NB4 (cell line): ENCODE data around the gene OR10A2.
"Not testable (repeated sequence)": the region's sequence is repeated elsewhere in the genome, so short reads cannot be mapped to it uniquely, and the experiment has no call there.

ENCODE experiments used
- DNase-seq: peaks from one replicate; pipeline ENCODE4 v3.0.0; 2010; ENCODE audit warnings: low read depth
- H3K4me3 ChIP-seq: one replicate; pipeline ENCODE4 v1.5.1; 2011; ENCODE audit warnings: mild to moderate bottlenecking, low read depth, low read length, moderate library complexity
- MYC ChIP-seq: IDR thresholded peaks from 2 replicates; pipeline ENCODE4 v1.6.1; 2011; ENCODE audit warnings: low read depth, low read length
- POLR2A ChIP-seq: IDR thresholded peaks from 2 replicates; pipeline ENCODE4 v1.6.1; 2011; ENCODE audit warnings: mild to moderate bottlenecking; ENCODE audit not compliant: insufficient read length; ENCODE audit errors: extremely low read depth
- TF ChIP-seq, protein P1 (sequence below): IDR thresholded peaks from one replicate; pipeline ENCODE4 v1.5.1; 2012; ENCODE audit warnings: low read depth, low read length
- TF ChIP-seq, protein P2 (sequence below): IDR thresholded peaks from 2 replicates; pipeline ENCODE4 v1.6.1; 2011; ENCODE audit warnings: low read depth, low read length

Gene OR10A2

DNA sequence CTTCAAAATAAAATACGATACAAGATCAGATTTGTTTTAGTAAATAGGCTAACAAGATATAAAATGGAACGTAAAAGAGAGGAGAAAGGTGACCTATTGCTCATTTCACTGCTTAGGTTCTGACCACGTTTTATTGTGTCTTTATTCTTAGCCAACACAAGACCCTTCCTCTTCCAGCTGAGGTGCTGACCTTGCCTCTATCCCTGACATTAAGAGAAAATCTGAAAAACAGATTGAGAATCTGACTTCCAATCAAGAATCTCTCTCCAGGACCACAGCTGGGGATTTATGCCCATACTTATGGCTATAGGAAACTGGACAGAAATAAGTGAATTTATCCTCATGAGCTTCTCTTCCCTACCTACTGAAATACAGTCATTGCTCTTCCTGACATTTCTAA lies 17.5 kb upstream of the OR10A2 start, which contains the start of gene OR10A5:
TSS of gene OR10A5 (plus strand) at position 301 of the 400 bp plus-strand sequence. CDS start at position 301, 0 bp downstream.
- TF ChIP-seq, protein P1, sequence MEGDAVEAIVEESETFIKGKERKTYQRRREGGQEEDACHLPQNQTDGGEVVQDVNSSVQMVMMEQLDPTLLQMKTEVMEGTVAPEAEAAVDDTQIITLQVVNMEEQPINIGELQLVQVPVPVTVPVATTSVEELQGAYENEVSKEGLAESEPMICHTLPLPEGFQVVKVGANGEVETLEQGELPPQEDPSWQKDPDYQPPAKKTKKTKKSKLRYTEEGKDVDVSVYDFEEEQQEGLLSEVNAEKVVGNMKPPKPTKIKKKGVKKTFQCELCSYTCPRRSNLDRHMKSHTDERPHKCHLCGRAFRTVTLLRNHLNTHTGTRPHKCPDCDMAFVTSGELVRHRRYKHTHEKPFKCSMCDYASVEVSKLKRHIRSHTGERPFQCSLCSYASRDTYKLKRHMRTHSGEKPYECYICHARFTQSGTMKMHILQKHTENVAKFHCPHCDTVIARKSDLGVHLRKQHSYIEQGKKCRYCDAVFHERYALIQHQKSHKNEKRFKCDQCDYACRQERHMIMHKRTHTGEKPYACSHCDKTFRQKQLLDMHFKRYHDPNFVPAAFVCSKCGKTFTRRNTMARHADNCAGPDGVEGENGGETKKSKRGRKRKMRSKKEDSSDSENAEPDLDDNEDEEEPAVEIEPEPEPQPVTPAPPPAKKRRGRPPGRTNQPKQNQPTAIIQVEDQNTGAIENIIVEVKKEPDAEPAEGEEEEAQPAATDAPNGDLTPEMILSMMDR, result no peak
- TF ChIP-seq MYC, result no peak
- TF ChIP-seq, protein P2, sequence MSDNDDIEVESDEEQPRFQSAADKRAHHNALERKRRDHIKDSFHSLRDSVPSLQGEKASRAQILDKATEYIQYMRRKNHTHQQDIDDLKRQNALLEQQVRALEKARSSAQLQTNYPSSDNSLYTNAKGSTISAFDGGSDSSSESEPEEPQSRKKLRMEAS, result no peak
- no peak for TF ChIP-seq POLR2A
- no peak for DNase-seq
- H3K4me3 ChIP-seq, result no peak within 1 kb of the TSS

DNA sequence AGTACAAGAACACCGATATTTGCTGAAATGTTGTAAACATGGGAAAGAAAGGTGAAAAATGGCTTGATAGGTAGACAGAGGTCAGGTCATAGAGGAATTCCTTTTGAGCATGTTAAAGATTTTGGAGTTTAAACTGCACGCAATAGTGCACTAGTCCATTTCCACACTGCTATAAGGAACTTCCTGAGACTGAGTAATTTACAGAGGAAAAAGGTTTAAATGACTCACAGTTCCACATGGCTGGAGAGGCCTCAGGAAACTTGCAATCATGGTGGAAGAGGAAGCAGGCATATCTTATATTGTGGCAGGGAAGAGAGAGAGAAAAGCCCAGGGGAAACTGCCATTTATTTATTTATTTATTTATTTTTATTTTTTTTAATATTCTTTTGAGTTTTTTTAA lies 12.3 kb upstream of the OR10A2 start:
- H3K4me3 ChIP-seq, result no peak overlapping the region
- TF ChIP-seq POLR2A, result no peak
- no peak for DNase-seq

DNA sequence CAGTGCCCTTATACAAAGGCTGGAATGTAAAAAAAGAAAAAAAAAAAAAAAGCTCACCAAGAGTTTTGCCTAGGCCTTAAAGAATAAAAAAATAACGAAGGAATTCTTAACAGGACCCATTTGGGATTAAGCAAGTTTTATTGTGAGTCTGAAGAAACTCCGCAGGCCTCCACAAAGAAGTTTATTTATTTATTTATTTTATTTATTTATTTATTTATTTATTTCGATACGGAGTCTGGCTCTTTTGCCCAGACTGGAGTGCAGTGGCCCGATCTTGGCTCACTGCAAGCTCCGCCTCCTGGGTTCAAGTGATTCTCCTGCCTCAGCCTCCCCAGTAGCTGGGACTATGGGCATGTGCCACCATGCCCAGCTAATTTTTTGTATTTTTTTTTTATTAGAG lies 8.1 kb upstream of the OR10A2 start:
- not testable (repeated sequence) for DNase-seq, H3K4me3 ChIP-seq

DNA sequence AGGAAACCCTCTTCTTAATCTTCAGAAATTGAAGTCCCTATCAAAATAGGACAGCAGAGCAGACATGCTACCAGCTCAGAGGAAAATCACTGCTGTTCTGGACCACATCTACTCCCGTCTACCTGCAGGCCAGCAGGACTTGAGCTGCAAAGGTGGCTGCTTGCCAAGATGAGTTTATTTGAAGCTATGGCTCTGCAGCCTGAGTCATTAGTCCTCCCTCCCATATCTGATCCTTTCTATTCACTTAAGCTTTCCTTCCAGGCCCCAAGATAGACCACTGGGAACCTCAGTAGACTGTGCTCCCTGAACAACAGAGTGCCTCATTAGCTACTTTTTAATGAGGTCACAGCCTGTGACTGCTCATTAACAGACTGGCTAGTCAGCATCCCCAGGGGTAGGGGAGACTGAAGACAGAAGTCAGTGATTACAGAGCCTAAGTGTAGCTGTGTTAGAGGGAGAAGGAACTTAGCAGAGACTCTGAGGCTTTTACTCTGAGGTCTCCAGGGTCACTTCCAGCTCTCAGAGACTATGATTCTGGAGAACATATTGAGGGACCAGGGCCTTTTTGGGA lies 6.8 kb upstream of the OR10A2 start:
- TF ChIP-seq MYC (no peak), POLR2A (no peak)
- TF ChIP-seq, protein P2, result no peak
- TF ChIP-seq, protein P1, result no peak
- H3K4me3 ChIP-seq, result no peak overlapping the region
- no peak for DNase-seq

DNA sequence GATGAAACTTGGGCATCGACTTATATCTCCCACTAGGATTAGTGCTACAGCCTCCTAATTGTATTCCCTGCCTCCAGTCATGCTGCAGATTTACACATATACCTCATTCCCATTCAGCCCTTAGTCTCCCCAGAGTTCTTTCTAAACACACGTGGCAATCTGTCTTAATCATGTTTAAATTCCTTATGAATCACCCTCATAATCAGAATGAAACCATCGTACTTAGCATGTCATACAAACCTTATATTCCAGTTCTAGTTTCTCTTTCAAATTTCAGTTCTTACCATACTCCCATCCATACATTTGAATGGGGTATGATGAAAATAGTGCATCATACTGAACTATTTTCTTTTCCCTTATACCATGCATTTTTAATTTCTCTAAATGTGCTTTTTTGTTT lies 6.0 kb upstream of the OR10A2 start:
- no peak for DNase-seq
- no peak for TF ChIP-seq MYC
- no peak for TF ChIP-seq POLR2A
- TF ChIP-seq, protein P1, result no peak
- TF ChIP-seq, protein P2, result no peak
- no peak overlapping the region for H3K4me3 ChIP-seq

DNA sequence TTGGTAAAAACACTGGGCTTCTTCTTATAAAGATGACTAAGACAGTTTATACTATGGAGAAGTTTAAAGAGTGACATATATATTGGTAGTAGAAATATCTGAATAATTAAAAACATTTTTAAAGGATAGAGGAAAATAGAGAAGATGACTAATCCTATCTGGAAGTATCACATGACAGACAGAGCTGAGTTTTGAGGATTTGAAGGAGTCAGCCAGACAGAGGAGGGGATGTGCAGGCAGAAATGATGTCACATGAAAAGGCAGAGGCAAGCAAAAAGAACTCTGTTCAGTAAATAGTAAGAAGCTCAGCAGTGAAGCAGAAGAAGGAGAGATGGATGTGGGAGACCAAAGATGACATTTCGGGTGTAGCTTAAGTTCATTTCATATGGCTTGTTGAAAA lies 1.6 kb downstream of the OR10A2 start:
- DNase-seq, result no peak
- H3K4me3 ChIP-seq, result no peak overlapping the region
- TF ChIP-seq MYC (no peak), POLR2A (no peak)
- TF ChIP-seq, protein P1, result no peak
- TF ChIP-seq, protein P2, result no peak

DNA sequence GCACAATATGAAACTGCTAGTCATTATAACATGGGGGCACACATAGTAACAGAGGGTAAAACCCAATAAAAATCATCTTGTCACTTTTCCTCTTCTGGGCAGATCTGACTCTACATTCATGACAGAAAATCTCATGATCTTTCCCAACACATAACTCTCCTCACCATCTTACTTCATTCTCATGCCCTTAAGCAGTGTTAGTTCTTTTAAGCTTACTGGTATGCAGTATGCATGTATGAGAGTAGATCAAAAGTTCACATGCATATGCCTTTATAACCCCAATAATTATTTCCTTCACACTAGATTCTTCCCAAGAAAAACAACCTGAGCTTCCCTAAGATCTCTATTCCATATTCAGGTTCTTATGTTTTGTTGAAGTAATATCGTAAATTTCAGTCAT lies 8.4 kb downstream of the OR10A2 start:
- DNase-seq, result no peak
- H3K4me3 ChIP-seq, result no peak overlapping the region
- TF ChIP-seq POLR2A, result no peak
